RCC 7860 (cell line): ENCODE data around the gene MXRA7.
"Not testable (repeated sequence)": the region's sequence is repeated elsewhere in the genome, so short reads cannot be mapped to it uniquely, and the experiment has no call there.

Source experiments
- DNase-seq: peaks from one replicate; pipeline ENCODE4 v3.0.0-alpha.2; 2015; ENCODE audit warnings: low spot score
- FAIRE-seq: peaks from 2 replicates; lab custom pipeline; 2012; peaks lifted over from hg19 to GRCh38; lab: Jason Lieb, UNC

MXRA7 gene

GRCh38 chr17:76710863-76711611 lies at the start of gene MXRA7:
Gene MXRA7 (minus strand): TSS chr17:76710965. CDS start chr17:76710946, 19 bp downstream.
- no peak for FAIRE-seq
- peak; percentile 39 for DNase-seq

- no peak for DNase-seq
Observed at GRCh38 chr17:76758570-76758969, 47.8 kb upstream of the MXRA7 start.

GRCh38 chr17:76757256-76757655 lies 46.5 kb upstream of the MXRA7 start:
- FAIRE-seq = no peak
- no peak for DNase-seq

More at GRCh38 chr17:76758570-76758969, 47.8 kb upstream of the MXRA7 start:
- no peak for FAIRE-seq

GRCh38 chr17:76755285-76755684 lies 44.5 kb upstream of the MXRA7 start:
- DNase-seq (no peak), FAIRE-seq (no peak)

- no peak for DNase-seq
- no peak for FAIRE-seq
Observed at GRCh38 chr17:76753061-76753961, 42.5 kb upstream of the MXRA7 start.

GRCh38 chr17:76752006-76752405 lies 41.2 kb upstream of the MXRA7 start:
- no peak for DNase-seq
- no peak for FAIRE-seq

- FAIRE-seq = no peak
- DNase-seq = no peak
Observed at GRCh38 chr17:76751416-76751993, 40.7 kb upstream of the MXRA7 start.

- DNase-seq = no peak
- no peak for FAIRE-seq
Observed at GRCh38 chr17:76748657-76749056, 37.9 kb upstream of the MXRA7 start.

- no peak for FAIRE-seq
- no peak for DNase-seq
Observed at GRCh38 chr17:76747716-76748363, 37.1 kb upstream of the MXRA7 start.

- DNase-seq, FAIRE-seq: not testable (repeated sequence)
Observed at GRCh38 chr17:76745785-76746184, 35.0 kb upstream of the MXRA7 start.

GRCh38 chr17:76744747-76745146 lies 34.0 kb upstream of the MXRA7 start:
- DNase-seq (no peak), FAIRE-seq (no peak)

GRCh38 chr17:76742958-76743357 lies 32.2 kb upstream of the MXRA7 start:
- no peak for FAIRE-seq

GRCh38 chr17:76740329-76741118 lies 29.8 kb upstream of the MXRA7 start:
- DNase-seq (no peak), FAIRE-seq (no peak)

More at GRCh38 chr17:76742958-76743357, 32.2 kb upstream of the MXRA7 start:
- DNase-seq = no peak

- not testable (repeated sequence) for FAIRE-seq
Observed at GRCh38 chr17:76739568-76740115, 28.9 kb upstream of the MXRA7 start.

GRCh38 chr17:76738468-76738850 lies 27.7 kb upstream of the MXRA7 start:
- FAIRE-seq (no peak), DNase-seq (no peak)

More at GRCh38 chr17:76739568-76740115, 28.9 kb upstream of the MXRA7 start:
- not testable (repeated sequence) for DNase-seq

GRCh38 chr17:76737676-76738467 lies 27.1 kb upstream of the MXRA7 start, which contains the start of gene MFSD11:
Gene MFSD11 (plus strand): TSS chr17:76738119. CDS start chr17:76738353, 234 bp downstream.
- FAIRE-seq = no peak
- peak; percentile 82 for DNase-seq

- peak; percentile 96 for DNase-seq
- peak; percentile 81 for FAIRE-seq
Observed at GRCh38 chr17:76737082-76737675, 26.4 kb upstream of the MXRA7 start, which contains the start of gene SRSF2. Gene SRSF2 (minus strand): TSS chr17:76737331. CDS start chr17:76737160, 171 bp downstream.
